Lower leg skin (tissue), 4 donors: Measurements from ENCODE around the gene IFITM1. TPM values are rescaled to one million over a fixed set of nuclear protein-coding genes. Genes with fewer than 3 reads are reported as not detected.

Source experiments
- DNase-seq, 2 donors: peaks; one replicate each; pipeline ENCODE4 v3.0.0-alpha.2; 2019; ENCODE audit warnings: low spot score in 2 of 2
- H3K4me3 ChIP-seq: fragments of 200-600 bp; sonication (generic); 2 replicates; pipeline ENCODE4 v1.5.1; 2017; ENCODE audit warnings: mild to moderate bottlenecking, low read depth; ENCODE audit not compliant: poor library complexity, severe bottlenecking
- CTCF ChIP-seq, 3 donors: fragments of 450-650 bp; IDR thresholded peaks; one replicate each; pipeline ENCODE4 v1.5.1; 2016; ENCODE audit warnings: antibody characterized with exemption in 3 of 3, mild to moderate bottlenecking in 3 of 3, moderate library complexity in 2 of 3
- POLR2A ChIP-seq, 2 donors: fragments of 450-650 bp; IDR thresholded peaks; one replicate each; pipeline ENCODE4 v1.6.1; 2016 to 2017; ENCODE audit warnings: antibody characterized with exemption in 2 of 2, mild to moderate bottlenecking in 1 of 2, moderate library complexity in 1 of 2
- WGBS, 2 donors: methylation state at CpG; one replicate each; pipeline ENCODE4 v1.1.5; 2018; 5-methylcytosine and 5-hydroxymethylcytosine counted together
- intact Hi-C: fragments of 100-400 bp; cut with DNase I; formaldehyde crosslinking; loops from one replicate; pipeline ENCODE4 v1.15.0; 2023; ENCODE audit warnings: low total_unique reads
- total RNA-seq, 4 donors: library from RNA; depleted of rRNA; stranded (reverse); fragments of >200 nt; gene quantifications; one replicate each; pipeline ENCODE4 v1.1.0, GENCODE V29; 2016

Gene IFITM1
- total RNA-seq, 4 donors from 2014 or later: 44.2 to 114 (median 65.4) TPM

- intact Hi-C loops: no loop called here
- no peak for DNase-seq
- TF ChIP-seq CTCF (IDR thresholded peaks at IDR 0.05) (no peak), POLR2A (IDR thresholded peaks at IDR 0.05) (no peak)
- H3K4me3 ChIP-seq: no peak overlapping the region
- 56 to 62% methylated on average over 25 of the region's 25 CpGs for WGBS, 2 donors
Measured at GRCh38 chr11:334264-334994, 20.6 kb downstream of the IFITM1 start.

DNA sequence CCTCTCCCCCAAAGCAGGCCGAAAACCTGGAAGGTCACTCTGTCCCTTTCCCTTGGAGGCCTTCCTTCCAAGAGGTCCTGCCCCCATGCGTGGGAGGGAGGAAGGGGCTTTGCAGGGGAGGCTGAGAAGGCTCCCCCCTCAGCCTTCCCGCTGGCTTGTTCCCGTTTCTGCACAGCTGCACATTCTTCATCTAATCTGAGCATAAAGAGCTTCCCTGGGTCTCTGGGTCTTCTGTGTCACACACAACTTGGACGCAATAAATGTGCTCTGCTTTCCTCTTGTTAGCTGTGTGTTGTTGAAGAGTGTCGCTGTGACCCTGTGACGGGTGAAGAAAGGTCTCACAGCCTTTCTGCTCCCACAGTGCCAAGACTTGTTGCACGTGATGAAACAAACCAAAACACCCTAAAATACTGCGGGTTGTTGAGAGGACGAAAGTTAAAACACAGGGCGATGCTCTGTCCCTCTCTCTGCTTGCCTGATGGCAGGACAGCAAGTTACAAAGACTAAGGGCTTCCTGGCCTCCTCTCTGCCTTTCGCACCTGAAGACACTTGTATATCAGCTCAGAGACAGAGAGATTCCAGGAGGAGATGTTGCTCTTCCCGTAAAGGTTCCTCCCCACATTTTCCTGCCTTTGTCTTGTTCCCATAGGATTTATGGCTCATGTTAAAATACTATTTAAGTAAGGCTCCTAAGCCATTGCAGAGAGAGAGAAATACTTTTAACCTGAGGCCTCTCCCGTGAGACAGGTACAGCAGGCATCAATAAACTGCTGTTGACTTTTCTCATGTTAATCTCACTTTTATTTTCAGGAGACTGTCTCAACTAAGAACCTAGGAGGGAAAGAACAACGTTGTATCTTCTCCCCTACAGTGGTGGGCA, 22.2 kb downstream of the IFITM1 start:
- intact Hi-C loops: no loop called here
- WGBS, 2 donors: 46 to 51% methylated on average over 15 of the region's 15 CpGs
- no peak overlapping the region for H3K4me3 ChIP-seq
- TF ChIP-seq CTCF (IDR thresholded peaks at IDR 0.05): no peak
- no peak for DNase-seq

GRCh38 chr11:336659-337198, 22.9 kb downstream of the IFITM1 start:
- intact Hi-C loops: no loop called here

GRCh38 chr11:337711-338110, 23.9 kb downstream of the IFITM1 start:
- H3K4me3 ChIP-seq: no peak overlapping the region
- 93 to 98% methylated on average over 6 of the region's 6 CpGs for WGBS, 2 donors
- no peak for DNase-seq
- TF ChIP-seq POLR2A (IDR thresholded peaks at IDR 0.05) (no peak), CTCF (IDR thresholded peaks at IDR 0.05) (no peak)
- intact Hi-C loops: no loop called here

More at GRCh38 chr11:336659-337198, 22.9 kb downstream of the IFITM1 start:
- no peak overlapping the region for H3K4me3 ChIP-seq
- 71 to 88% methylated on average over 4 of the region's 4 CpGs for WGBS, 2 donors
- TF ChIP-seq CTCF (IDR thresholded peaks at IDR 0.05) (no peak), POLR2A (IDR thresholded peaks at IDR 0.05) (no peak)
- DNase-seq: no peak

DNA sequence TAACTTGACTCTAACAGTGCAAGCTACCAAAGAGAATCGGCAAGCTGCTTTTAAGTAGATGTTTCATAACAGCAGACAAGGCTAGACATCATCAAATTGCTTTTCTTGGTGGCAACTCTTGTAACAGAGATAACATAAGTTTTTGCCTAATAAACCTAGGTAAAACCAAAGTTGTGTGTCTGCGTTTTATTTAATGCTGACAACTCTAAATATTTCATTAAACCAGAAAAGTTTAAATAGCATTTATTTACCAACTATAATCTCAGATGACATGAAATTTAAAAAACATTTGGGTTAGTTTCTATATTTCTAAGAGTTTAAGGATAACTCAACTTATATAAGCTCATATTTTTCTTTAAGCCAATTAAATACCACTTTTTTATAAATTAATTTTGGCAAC, 26.1 kb downstream of the IFITM1 start:
- H3K4me3 ChIP-seq: no peak overlapping the region
- no peak for DNase-seq
- TF ChIP-seq POLR2A (IDR thresholded peaks at IDR 0.05) (no peak), CTCF (IDR thresholded peaks at IDR 0.05) (no peak)
- intact Hi-C loops: no loop called here
- WGBS, 2 donors: 80 to 91% methylated on average over 2 of the region's 2 CpGs
